Measurements from ENCODE around the gene CENPA.
"Not testable (repeated sequence)": the region's sequence is repeated elsewhere in the genome, so short reads cannot be mapped to it uniquely, and the experiment has no call there.

CENPA gene

DNA sequence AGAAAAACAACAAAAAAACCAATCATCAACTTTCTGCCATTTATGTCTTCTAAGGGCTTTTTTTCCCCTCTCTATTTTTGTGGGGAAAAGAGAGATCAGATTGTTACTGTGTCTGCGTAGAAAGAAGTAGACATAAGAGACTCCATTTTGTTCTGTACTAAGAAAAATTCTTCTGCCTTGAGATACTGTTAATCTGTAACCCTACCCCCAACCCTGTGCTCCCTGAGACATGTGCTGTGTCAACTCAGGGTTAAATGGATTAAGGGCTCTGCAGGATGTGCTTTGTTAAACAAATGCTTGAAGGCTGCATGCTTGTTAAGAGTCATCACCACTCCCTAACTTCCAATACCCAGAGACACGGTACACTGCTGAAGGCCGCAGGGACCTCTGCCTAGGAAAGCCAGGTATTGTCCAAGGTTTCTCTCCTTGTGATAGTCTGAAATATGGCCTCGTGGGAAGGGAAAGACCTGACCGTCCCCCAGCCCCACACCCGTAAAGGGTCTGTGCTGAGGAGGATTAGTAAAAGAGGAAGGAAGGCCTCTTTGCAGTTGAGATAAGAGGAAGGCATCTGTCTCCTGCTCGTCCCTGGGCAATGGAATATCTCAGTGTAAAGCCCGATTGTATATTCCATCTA is 36.0 kb upstream of the CENPA start:
- H3K4me3 ChIP-seq (ENCODE audit: low read depth in 1 of 2, low read length in 2 of 2); H3K4me1 ChIP-seq (ENCODE audit: control insufficient read depth in 1 of 2, insufficient read depth in 2 of 2, low read length in 2 of 2); H3K27me3 ChIP-seq (ENCODE audit: low read depth, low read length); H3K27ac ChIP-seq (ENCODE audit: low read length); H3K9me3 ChIP-seq (ENCODE audit: control insufficient read depth in 1 of 2, low read length in 2 of 2); H3K36me3 ChIP-seq (ENCODE audit: control insufficient read depth in 1 of 2, insufficient read depth in 2 of 2, low read length in 2 of 2): not testable (repeated sequence)

DNA sequence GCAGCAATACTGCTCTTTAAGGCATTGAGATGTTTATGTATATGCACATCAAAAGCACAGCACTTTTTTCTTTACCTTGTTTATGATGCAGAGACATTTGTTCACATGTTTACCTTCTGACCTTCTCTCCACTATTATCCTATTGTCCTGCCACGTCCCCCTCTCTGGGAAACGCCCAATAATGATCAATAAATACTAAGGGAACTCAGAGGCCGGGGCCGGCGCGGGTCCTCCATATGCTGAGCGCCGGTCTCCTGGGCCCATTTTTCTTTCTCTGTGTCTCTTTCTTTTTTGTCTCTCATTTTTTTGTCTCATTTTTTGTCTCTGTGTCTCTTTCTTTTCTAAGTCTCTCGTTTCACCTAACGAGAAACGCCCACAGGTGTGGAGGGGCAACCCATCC is 35.4 kb upstream of the CENPA start:
- not testable (repeated sequence) for H3K36me3 ChIP-seq (ENCODE audit: control insufficient read depth in 1 of 2, insufficient read depth in 2 of 2, low read length in 2 of 2); H3K27ac ChIP-seq (ENCODE audit: low read length); H3K27me3 ChIP-seq (ENCODE audit: low read depth, low read length); H3K4me1 ChIP-seq (ENCODE audit: control insufficient read depth in 1 of 2, insufficient read depth in 2 of 2, low read length in 2 of 2); H3K9me3 ChIP-seq (ENCODE audit: control insufficient read depth in 1 of 2, low read length in 2 of 2); H3K4me3 ChIP-seq (ENCODE audit: low read depth in 1 of 2, low read length in 2 of 2)

DNA sequence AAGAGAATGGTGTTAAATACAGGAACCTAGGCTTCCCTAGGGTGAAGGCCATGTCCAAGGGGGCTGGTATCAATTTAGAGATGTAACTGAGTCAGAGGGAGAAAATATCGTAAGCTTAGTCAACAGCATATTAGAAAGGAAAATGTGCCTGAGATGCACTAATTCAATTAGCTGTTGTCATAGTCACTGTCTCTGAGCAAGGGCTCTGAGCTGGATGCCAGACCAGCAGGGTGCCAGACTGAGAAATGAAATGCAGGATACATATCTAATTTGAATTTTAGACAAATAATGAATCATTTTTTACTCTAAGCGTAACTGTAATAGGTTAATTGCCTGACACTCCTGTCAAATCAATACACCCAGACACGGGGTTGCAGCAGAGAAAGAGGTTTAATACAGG is 33.2 kb upstream of the CENPA start:
- H3K36me3 ChIP-seq (ENCODE audit: control insufficient read depth in 1 of 2, insufficient read depth in 2 of 2, low read length in 2 of 2): no peaks in the 10 kb centered on the region
- no peak overlapping the region for H3K4me3 ChIP-seq (ENCODE audit: low read depth in 1 of 2, low read length in 2 of 2)
- H3K27ac ChIP-seq (ENCODE audit: low read length): no peak overlapping the region
- no peaks in the 10 kb centered on the region for H3K27me3 ChIP-seq (ENCODE audit: low read depth, low read length)
- H3K9me3 ChIP-seq (ENCODE audit: control insufficient read depth in 1 of 2, low read length in 2 of 2): no peaks in the 10 kb centered on the region
- H3K4me1 ChIP-seq (ENCODE audit: control insufficient read depth in 1 of 2, insufficient read depth in 2 of 2, low read length in 2 of 2): no peaks in the 10 kb centered on the region

DNA sequence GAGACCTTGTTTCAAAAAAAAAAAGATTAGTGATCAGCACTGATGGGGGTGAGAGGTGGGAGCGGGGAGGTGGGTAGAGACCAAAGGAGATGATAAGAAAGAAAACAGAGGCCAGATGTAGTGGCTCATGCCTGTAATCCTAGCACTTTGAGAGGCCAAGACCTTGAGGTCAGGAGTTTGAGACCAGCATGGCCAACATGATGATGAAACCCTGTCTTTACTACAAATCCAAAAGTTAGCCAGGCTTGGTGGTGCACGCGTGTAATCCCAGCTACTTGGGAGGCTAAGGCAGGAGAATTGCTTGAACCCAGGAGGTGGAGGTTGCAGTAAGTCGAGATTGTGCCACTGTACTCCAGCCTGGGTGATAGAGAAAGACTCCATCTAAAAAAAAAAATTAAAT is 31.3 kb upstream of the CENPA start:
- H3K4me3 ChIP-seq (ENCODE audit: low read depth in 1 of 2, low read length in 2 of 2): no peak overlapping the region
- H3K27ac ChIP-seq (ENCODE audit: low read length): no peak overlapping the region
- no peaks in the 10 kb centered on the region for H3K27me3 ChIP-seq (ENCODE audit: low read depth, low read length)
- H3K4me1 ChIP-seq (ENCODE audit: control insufficient read depth in 1 of 2, insufficient read depth in 2 of 2, low read length in 2 of 2): peaks cover 0 to 6% of the 10 kb centered on the region in 2 donors
- H3K9me3 ChIP-seq (ENCODE audit: control insufficient read depth in 1 of 2, low read length in 2 of 2): no peaks in the 10 kb centered on the region
- H3K36me3 ChIP-seq (ENCODE audit: control insufficient read depth in 1 of 2, insufficient read depth in 2 of 2, low read length in 2 of 2): no peaks in the 10 kb centered on the region

DNA sequence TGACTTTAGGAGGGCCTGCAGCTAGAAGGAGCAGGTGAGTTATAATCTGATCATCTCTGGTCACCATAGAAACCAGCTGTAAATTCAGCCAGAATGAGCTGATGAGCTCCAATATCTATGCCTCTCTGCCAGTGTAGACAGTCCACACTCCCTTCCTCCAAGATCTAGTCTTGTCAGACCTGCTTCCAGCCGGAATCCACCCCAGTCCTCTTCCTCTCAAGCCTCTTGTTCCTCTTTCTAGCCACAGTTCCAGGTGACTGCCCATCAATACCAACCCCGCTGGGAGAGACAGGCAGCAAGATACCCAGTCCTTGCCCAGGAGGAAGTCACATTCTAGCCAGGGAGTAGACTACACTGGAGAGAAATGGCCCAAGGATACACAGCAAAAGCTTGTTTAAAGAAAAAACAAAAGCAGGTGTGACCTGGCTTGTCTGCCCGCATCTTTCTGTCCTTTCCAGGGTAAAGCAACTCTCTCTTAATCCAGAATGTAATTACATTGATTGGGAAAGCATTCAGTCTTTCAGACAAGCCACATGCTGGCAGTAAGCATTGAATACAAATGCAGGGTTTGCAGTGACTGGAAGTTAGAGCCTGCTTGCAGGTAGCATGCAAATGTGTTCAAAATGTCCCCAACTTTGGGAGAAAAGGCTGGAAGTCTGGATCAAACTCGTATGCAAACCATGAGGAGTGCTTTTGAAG is 30.7 kb upstream of the CENPA start:
- Histone ChIP-seq H3K27me3 (ENCODE audit: low read depth, low read length) (no peaks in the 10 kb centered on the region), H3K36me3 (ENCODE audit: control insufficient read depth in 1 of 2, insufficient read depth in 2 of 2, low read length in 2 of 2) (no peaks in the 10 kb centered on the region), H3K27ac (ENCODE audit: low read length) (no peak overlapping the region), H3K4me1 (ENCODE audit: control insufficient read depth in 1 of 2, insufficient read depth in 2 of 2, low read length in 2 of 2) (peaks cover 0 to 6% of the 10 kb centered on the region in 2 donors), H3K9me3 (ENCODE audit: control insufficient read depth in 1 of 2, low read length in 2 of 2) (no peaks in the 10 kb centered on the region), H3K4me3 (ENCODE audit: low read depth in 1 of 2, low read length in 2 of 2) (no peak overlapping the region)

DNA sequence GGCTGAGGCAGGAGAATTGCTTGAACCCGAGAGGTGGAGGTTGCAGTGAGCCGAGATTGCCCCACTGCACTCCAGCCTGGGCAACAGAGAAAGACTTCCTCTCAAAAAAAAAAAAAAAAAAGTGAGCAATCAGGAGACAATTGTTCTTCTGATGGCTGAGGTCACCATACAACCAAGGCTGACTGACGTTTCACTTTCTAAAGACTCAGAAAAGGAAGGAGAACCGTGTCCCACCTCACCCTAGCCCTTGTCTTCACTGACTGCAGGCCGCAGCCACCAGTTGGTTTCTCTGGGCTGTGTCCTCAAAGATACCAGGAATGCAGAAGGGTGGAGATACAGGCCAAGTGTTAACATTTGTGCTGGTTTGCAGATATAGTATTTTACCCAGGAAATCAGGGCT is 29.5 kb upstream of the CENPA start:
- Histone ChIP-seq H3K27me3 (ENCODE audit: low read depth, low read length) (no peaks in the 10 kb centered on the region), H3K4me1 (ENCODE audit: control insufficient read depth in 1 of 2, insufficient read depth in 2 of 2, low read length in 2 of 2) (peaks cover 0 to 6% of the 10 kb centered on the region in 2 donors), H3K27ac (ENCODE audit: low read length) (no peak overlapping the region), H3K4me3 (ENCODE audit: low read depth in 1 of 2, low read length in 2 of 2) (no peak overlapping the region), H3K9me3 (ENCODE audit: control insufficient read depth in 1 of 2, low read length in 2 of 2) (no peaks in the 10 kb centered on the region), H3K36me3 (ENCODE audit: control insufficient read depth in 1 of 2, insufficient read depth in 2 of 2, low read length in 2 of 2) (no peaks in the 10 kb centered on the region)

DNA sequence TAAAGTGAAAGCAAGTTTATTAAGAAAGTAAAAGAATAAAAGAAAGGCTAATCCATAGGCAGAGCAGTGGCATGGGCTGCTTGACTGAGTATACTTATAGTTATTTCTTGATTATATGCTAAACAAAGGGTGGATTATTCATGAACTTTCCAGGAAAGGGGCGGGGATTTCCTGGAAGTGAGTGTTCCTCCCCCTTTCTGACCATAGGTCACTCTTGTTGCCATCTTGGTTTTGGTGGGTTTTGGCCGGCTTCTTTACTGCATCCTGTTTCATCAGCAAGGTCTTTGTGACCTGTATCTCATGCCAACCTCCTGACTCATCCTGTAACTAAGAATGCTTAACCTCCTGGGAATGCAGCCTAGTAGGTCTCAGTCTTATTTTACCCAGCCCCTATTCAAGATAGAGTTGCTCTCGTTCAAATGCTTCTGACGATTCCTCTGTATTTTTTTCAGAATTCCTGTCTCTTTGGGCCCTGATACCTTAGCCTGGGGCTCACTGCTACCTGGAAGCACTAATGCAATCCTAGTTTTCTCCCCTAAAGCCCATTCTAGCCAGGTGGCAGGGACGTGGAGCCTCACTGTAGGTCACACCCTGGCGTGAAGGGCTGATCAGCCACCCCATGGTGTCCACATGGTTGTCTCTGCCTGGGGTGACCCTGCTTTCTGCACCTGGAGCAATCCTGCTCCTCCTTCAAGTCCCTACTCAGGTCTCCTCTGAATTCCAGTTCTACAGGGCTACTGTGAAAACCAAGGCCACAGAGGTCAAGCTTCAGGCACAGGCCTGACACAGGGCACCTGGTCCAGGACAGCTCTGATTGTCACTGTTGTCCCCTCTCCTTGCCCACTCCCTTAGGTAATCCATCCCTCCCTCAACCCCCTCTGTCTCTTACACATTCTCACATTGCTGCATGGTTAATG is 27.7 kb upstream of the CENPA start:
- H3K4me1 ChIP-seq (ENCODE audit: control insufficient read depth in 1 of 2, insufficient read depth in 2 of 2, low read length in 2 of 2): peaks cover 0 to 6% of the 10 kb centered on the region in 2 donors
- no peaks in the 10 kb centered on the region for H3K9me3 ChIP-seq (ENCODE audit: control insufficient read depth in 1 of 2, low read length in 2 of 2)
- H3K4me3 ChIP-seq (ENCODE audit: low read depth in 1 of 2, low read length in 2 of 2): no peak overlapping the region
- no peaks in the 10 kb centered on the region for H3K27me3 ChIP-seq (ENCODE audit: low read depth, low read length)
- H3K27ac ChIP-seq (ENCODE audit: low read length): no peak overlapping the region
- H3K36me3 ChIP-seq (ENCODE audit: control insufficient read depth in 1 of 2, insufficient read depth in 2 of 2, low read length in 2 of 2): no peaks in the 10 kb centered on the region

DNA sequence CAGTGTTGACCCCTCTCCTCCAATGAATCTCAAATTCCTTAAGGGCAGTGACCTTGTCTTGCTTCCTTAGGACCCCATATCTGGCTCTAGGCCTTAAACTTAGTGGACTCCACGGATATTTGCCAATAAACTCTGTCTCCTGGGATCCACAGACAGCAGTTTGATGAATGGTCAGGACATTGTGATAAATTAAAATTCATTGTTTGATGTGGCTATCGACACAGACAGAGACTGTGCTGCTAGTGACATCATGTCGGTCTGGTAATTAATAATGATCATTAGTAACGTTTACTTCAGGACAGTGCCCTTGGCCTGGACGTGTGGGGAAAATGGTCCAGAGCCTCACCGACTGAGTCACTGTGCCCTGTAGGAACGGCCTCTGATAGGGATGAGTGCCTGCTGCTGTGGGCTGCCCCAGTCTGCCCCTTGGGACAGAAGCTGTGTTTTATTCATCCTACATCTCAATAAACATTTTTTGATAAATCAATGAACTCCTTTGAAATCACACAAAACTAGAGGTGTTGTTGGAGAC is 27.0 kb upstream of the CENPA start:
- Histone ChIP-seq H3K27me3 (ENCODE audit: low read depth, low read length) (no peaks in the 10 kb centered on the region), H3K4me1 (ENCODE audit: control insufficient read depth in 1 of 2, insufficient read depth in 2 of 2, low read length in 2 of 2) (peaks cover 0 to 6% of the 10 kb centered on the region in 2 donors), H3K9me3 (ENCODE audit: control insufficient read depth in 1 of 2, low read length in 2 of 2) (no peaks in the 10 kb centered on the region), H3K36me3 (ENCODE audit: control insufficient read depth in 1 of 2, insufficient read depth in 2 of 2, low read length in 2 of 2) (no peaks in the 10 kb centered on the region), H3K27ac (ENCODE audit: low read length) (no peak overlapping the region), H3K4me3 (ENCODE audit: low read depth in 1 of 2, low read length in 2 of 2) (no peak overlapping the region)

DNA sequence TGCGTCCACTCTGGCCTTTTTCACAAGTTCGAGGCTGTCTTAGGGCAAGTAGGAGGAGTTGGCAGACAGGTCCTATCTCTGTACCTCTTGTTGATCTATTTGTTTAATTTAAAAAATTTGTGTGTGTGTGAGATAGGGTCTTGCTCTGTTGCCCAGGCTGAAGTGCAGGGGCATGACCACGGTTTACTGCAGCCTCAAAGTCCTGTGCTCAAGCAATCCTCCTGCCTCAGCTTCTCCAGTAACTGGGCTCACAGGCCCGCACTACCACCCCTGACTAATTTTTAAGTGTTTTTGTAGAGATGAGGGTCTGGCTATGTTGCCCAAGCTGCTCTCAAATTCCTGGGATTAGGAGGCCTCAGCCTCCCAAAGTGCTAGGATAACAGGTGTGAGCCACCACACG is 26.0 kb upstream of the CENPA start:
- H3K36me3 ChIP-seq (ENCODE audit: control insufficient read depth in 1 of 2, insufficient read depth in 2 of 2, low read length in 2 of 2): no peaks in the 10 kb centered on the region
- no peaks in the 10 kb centered on the region for H3K27me3 ChIP-seq (ENCODE audit: low read depth, low read length)
- no peak overlapping the region for H3K27ac ChIP-seq (ENCODE audit: low read length)
- no peaks in the 10 kb centered on the region for H3K9me3 ChIP-seq (ENCODE audit: control insufficient read depth in 1 of 2, low read length in 2 of 2)
- H3K4me3 ChIP-seq (ENCODE audit: low read depth in 1 of 2, low read length in 2 of 2): no peak overlapping the region
- peaks cover 4 to 6% of the 10 kb centered on the region in 2 donors for H3K4me1 ChIP-seq (ENCODE audit: control insufficient read depth in 1 of 2, insufficient read depth in 2 of 2, low read length in 2 of 2)

DNA sequence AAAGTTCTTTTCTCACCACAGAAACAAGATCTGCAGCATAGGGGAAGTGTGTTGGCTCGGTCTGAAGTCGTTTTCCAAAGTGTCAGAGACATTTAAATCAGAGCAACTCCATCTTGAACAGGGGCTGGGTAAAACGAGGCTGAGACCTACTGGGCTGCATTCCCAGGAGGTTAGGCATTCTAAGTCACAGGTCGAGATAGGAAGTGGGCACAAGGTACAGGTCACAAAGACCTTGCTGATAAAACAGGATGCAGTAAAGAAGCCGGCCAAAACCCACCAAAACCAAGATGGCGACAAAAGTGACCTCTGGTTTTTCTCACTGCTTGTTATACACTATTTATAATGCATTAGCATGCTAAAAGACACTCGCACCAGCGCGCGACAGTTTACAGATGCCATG is 24.9 kb upstream of the CENPA start:
- H3K36me3 ChIP-seq (ENCODE audit: control insufficient read depth in 1 of 2, insufficient read depth in 2 of 2, low read length in 2 of 2); H3K27ac ChIP-seq (ENCODE audit: low read length); H3K27me3 ChIP-seq (ENCODE audit: low read depth, low read length); H3K9me3 ChIP-seq (ENCODE audit: control insufficient read depth in 1 of 2, low read length in 2 of 2); H3K4me3 ChIP-seq (ENCODE audit: low read depth in 1 of 2, low read length in 2 of 2): not testable (repeated sequence)
- peaks cover 11 to 15% of the 10 kb centered on the region in 2 donors for H3K4me1 ChIP-seq (ENCODE audit: control insufficient read depth in 1 of 2, insufficient read depth in 2 of 2, low read length in 2 of 2)

DNA sequence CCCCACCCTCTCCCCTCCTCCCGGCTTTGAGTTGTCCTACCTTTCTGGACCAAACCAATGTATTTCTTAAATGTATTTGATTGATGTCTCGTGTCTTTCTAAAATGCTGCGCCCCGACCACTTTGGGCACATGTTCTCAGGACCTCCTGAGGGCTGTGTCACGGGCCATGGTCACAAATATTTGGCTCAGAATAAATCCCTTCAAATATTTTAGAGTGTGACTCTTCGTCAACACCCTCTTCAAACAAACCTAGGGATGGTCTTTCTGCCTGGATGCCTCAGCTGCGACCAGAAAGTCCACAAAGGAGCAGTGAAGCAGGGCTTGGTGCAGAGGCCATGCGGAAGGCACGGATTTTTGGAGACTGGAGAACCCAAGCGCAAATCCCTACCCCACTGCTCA is 22.8 kb upstream of the CENPA start:
- Histone ChIP-seq H3K27ac (ENCODE audit: low read length) (no peak overlapping the region), H3K36me3 (ENCODE audit: control insufficient read depth in 1 of 2, insufficient read depth in 2 of 2, low read length in 2 of 2) (peaks cover 0 to 7% of the 10 kb centered on the region in 2 donors), H3K4me3 (ENCODE audit: low read depth in 1 of 2, low read length in 2 of 2) (no peak overlapping the region), H3K4me1 (ENCODE audit: control insufficient read depth in 1 of 2, insufficient read depth in 2 of 2, low read length in 2 of 2) (peaks cover 11 to 17% of the 10 kb centered on the region in 2 donors), H3K9me3 (ENCODE audit: control insufficient read depth in 1 of 2, low read length in 2 of 2) (no peaks in the 10 kb centered on the region), H3K27me3 (ENCODE audit: low read depth, low read length) (no peaks in the 10 kb centered on the region)

Measured in muscle layer of duodenum (tissue), 2 donors.